Skeletal muscle cell (primary cell): ENCODE results near the gene SURF6.
"Not testable (repeated sequence)": the region's sequence is repeated elsewhere in the genome, so short reads cannot be mapped to it uniquely, and the experiment has no call there.

Experiments
- DNase-seq: peaks from one replicate; pipeline ENCODE4 v3.0.0-alpha.2; 2010; ENCODE audit warnings: low read depth
- H3K4me3 ChIP-seq: 2 replicates; pipeline ENCODE4 v1.5.1; 2011; ENCODE audit warnings: low read depth, mild to moderate bottlenecking, control low read depth, low read length, moderate library complexity

The SURF6 gene

GRCh38 chr9:133331641-133332380 is 4.2 kb downstream of the SURF6 start:
- DNase-seq = no peak
- H3K4me3 ChIP-seq = no peak overlapping the region

- no peak overlapping the region for H3K4me3 ChIP-seq
- no peak for DNase-seq
Observed at GRCh38 chr9:133331221-133331620, 4.8 kb downstream of the SURF6 start.

GRCh38 chr9:133329306-133330156 is 6.5 kb downstream of the SURF6 start:
- DNase-seq, H3K4me3 ChIP-seq: not testable (repeated sequence)

- no peak for DNase-seq
- H3K4me3 ChIP-seq = no peak overlapping the region
Observed at GRCh38 chr9:133327834-133328484, 8.0 kb downstream of the SURF6 start.

GRCh38 chr9:133327021-133327420 is 9.0 kb downstream of the SURF6 start:
- not testable (repeated sequence) for DNase-seq, H3K4me3 ChIP-seq

- H3K4me3 ChIP-seq = no peak overlapping the region
Observed at GRCh38 chr9:133323991-133324703, 11.8 kb downstream of the SURF6 start.

GRCh38 chr9:133323211-133323610 is 12.8 kb downstream of the SURF6 start:
- no peak for DNase-seq
- no peak overlapping the region for H3K4me3 ChIP-seq

More at GRCh38 chr9:133323991-133324703, 11.8 kb downstream of the SURF6 start:
- DNase-seq = no peak

GRCh38 chr9:133322701-133323100 is 13.3 kb downstream of the SURF6 start:
- H3K4me3 ChIP-seq = no peak overlapping the region
- no peak for DNase-seq

GRCh38 chr9:133321411-133321935 is 14.5 kb downstream of the SURF6 start:
- DNase-seq = no peak
- H3K4me3 ChIP-seq = no peak overlapping the region

- no peak overlapping the region for H3K4me3 ChIP-seq
- DNase-seq = no peak
Observed at GRCh38 chr9:133320421-133320881, 15.5 kb downstream of the SURF6 start.

GRCh38 chr9:133317551-133317950 is 18.4 kb downstream of the SURF6 start:
- DNase-seq, H3K4me3 ChIP-seq: not testable (repeated sequence)

- DNase-seq = no peak
- no peak overlapping the region for H3K4me3 ChIP-seq
Observed at GRCh38 chr9:133315997-133316396, 20.0 kb downstream of the SURF6 start.

GRCh38 chr9:133309608-133310007 is 26.4 kb downstream of the SURF6 start:
- no peak for DNase-seq
- no peak overlapping the region for H3K4me3 ChIP-seq

- H3K4me3 ChIP-seq = no peak overlapping the region
- no peak for DNase-seq
Observed at GRCh38 chr9:133307301-133307700, 28.7 kb downstream of the SURF6 start.

GRCh38 chr9:133306242-133307204 is 29.5 kb downstream of the SURF6 start:
- H3K4me3 ChIP-seq = no peak overlapping the region
- no peak for DNase-seq

- H3K4me3 ChIP-seq = no peak overlapping the region
Observed at GRCh38 chr9:133305731-133306130, 30.3 kb downstream of the SURF6 start.

GRCh38 chr9:133304477-133305377 is 31.3 kb downstream of the SURF6 start:
- no peak for DNase-seq

More at GRCh38 chr9:133305731-133306130, 30.3 kb downstream of the SURF6 start:
- DNase-seq = no peak

More at GRCh38 chr9:133304477-133305377, 31.3 kb downstream of the SURF6 start:
- H3K4me3 ChIP-seq = no peak overlapping the region
